Caco-2 (cell line): ENCODE data around the gene EPHA2. TPM values are rescaled to one million over a fixed set of nuclear protein-coding genes. Genes with fewer than 3 reads are reported as not detected.

Source experiments
- BruUV-seq: library from RNA; stranded (reverse); fragments of 400-500 nt; replicated peaks from 2 replicates; lab custom pipeline; 2021; lab: Mats Ljungman, UMichigan
- CTCF ChIA-PET: fragments of 300-600 bp; sonication (Branson Sonifier 250); formaldehyde crosslinking; loops from one replicate; lab custom pipeline; 2022; ENCODE audit warnings: antibody characterized with exemption; lab: Charles Lee
- POLR2A ChIA-PET: fragments of 300-600 bp; sonication (Branson Sonifier 250); formaldehyde crosslinking; loops from one replicate; lab custom pipeline; 2022; ENCODE audit warnings: antibody characterized with exemption; lab: Charles Lee
- DNase-seq, 2 experiments: peaks; one replicate each; pipeline versions ENCODE4 v3.0.0 to v3.0.0-alpha.2; 2020 to 2022
- H3K27me3 ChIP-seq: replicated peaks from 2 replicates; pipeline ENCODE4 v1.6.0; 2011; ENCODE audit warnings: low read length; ENCODE audit not compliant: control insufficient read depth, insufficient read depth
- H3K36me3 ChIP-seq: 2 replicates; pipeline ENCODE4 v1.5.1; 2011; ENCODE audit warnings: low read length; ENCODE audit not compliant: control insufficient read depth, insufficient read depth
- H3K4me1 ChIP-seq: fragments of 250-450 bp; sonication (Bioruptor Pico); 2 replicates; pipeline ENCODE4 v1.5.1; 2020; ENCODE audit warnings: mild to moderate bottlenecking
- H3K4me3 ChIP-seq: 2 replicates; pipeline ENCODE4 v1.5.1; 2011; ENCODE audit warnings: low read depth, mild to moderate bottlenecking, control low read depth, low read length
- H3K9me3 ChIP-seq: fragments of 250-450 bp; sonication (Bioruptor Pico); 2 replicates; pipeline ENCODE4 v1.5.1; 2020; ENCODE audit warnings: mild to moderate bottlenecking, moderate library complexity
- H3K27ac Mint-ChIP-seq: one replicate; pipeline ENCODE4 v1.8.0; 2022; ENCODE audit warnings: mixed read lengths; ENCODE audit not compliant: unreplicated experiment
- H3K27me3 Mint-ChIP-seq: one replicate; pipeline ENCODE4 v1.8.0; 2022; ENCODE audit warnings: mixed read lengths; ENCODE audit not compliant: insufficient read depth, unreplicated experiment
- H3K36me3 Mint-ChIP-seq: one replicate; pipeline ENCODE4 v1.8.0; 2022; ENCODE audit warnings: mild to moderate bottlenecking, mixed read lengths; ENCODE audit not compliant: insufficient read depth, unreplicated experiment
- H3K4me1 Mint-ChIP-seq: one replicate; pipeline ENCODE4 v1.8.0; 2022; ENCODE audit warnings: low read depth, mixed read lengths; ENCODE audit not compliant: unreplicated experiment
- H3K4me3 Mint-ChIP-seq: one replicate; pipeline ENCODE4 v1.8.0; 2022; ENCODE audit warnings: mild to moderate bottlenecking, moderate library complexity, mixed read lengths; ENCODE audit not compliant: unreplicated experiment
- H3K9me3 Mint-ChIP-seq: one replicate; pipeline ENCODE4 v1.8.0; 2022; ENCODE audit warnings: mixed read lengths; ENCODE audit not compliant: unreplicated experiment
- intact Hi-C: fragments of 100-400 bp; cut with micrococcal nuclease; formaldehyde crosslinking; loops from one replicate; pipeline ENCODE4 v1.10.0; 2022; ENCODE audit not compliant: unreplicated experiment
- total RNA-seq: library from RNA; stranded (reverse); gene quantifications from 2 replicates; pipeline ENCODE4 v1.2.3, GENCODE V29; 2022
- TF ChIP-seq, protein P1 (sequence below), 2 experiments: fragments of 200-600 bp in 1 of 2; IDR thresholded peaks; 1 replicate in 1 of 2; 2 replicates in 1 of 2; pipeline versions ENCODE4 v1.5.1 to v1.8.0; 2011 to 2022; ENCODE audit warnings: antibody characterized with exemption in 1 of 2, control low read depth in 1 of 2, inconsistent platforms in 1 of 2, low read depth in 1 of 2, low read length in 1 of 2, mild to moderate bottlenecking in 1 of 2, moderate library complexity in 1 of 2; ENCODE audit not compliant: insufficient read depth in 1 of 2, severe bottlenecking in 1 of 2, unreplicated experiment in 1 of 2

Gene EPHA2
- total RNA-seq, 1 experiment from 2014 or later = 31.2 TPM

DNA sequence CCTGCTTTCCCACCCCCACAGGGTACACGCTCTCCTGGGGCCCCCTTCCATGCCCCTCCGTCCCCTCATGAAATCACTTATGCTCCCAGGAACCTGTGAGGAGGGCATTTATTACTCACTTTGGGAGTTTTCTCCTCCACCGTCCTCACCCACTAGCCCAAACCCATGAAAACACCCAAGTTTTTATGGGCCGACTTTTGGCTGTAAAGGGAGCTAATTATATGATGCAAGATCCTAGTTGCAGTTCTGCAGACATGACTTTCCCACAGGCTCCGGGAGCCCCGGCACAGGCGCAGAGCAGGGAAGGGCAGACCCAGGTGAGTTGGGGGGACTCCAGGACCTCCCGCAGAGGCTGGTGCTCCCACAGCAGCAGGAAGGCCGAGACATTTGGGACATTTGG lies 29.7 kb downstream of the EPHA2 start:
- Mint-ChIP-seq H3K27me3 (no peaks in the 10 kb centered on the region), H3K27ac (no peak overlapping the region), H3K4me1 (no peaks in the 10 kb centered on the region), H3K9me3 (no peaks in the 10 kb centered on the region), H3K36me3 (peaks cover 69% of the 10 kb centered on the region), H3K4me3 (no peak overlapping the region)
- 0 out of 2 replicates have a peak, but pooled peaks cover under 1% of the 10 kb centered on the region for H3K4me1 ChIP-seq
- ChIA-PET POLR2A (no interaction called here), CTCF (interaction anchor here (0.8 kb wide), 1 partner anchor 63 kb away, joined by 3 read pairs; no protein-coding TSS in a partner anchor)
- no peak for DNase-seq
- TF ChIP-seq, protein P1, sequence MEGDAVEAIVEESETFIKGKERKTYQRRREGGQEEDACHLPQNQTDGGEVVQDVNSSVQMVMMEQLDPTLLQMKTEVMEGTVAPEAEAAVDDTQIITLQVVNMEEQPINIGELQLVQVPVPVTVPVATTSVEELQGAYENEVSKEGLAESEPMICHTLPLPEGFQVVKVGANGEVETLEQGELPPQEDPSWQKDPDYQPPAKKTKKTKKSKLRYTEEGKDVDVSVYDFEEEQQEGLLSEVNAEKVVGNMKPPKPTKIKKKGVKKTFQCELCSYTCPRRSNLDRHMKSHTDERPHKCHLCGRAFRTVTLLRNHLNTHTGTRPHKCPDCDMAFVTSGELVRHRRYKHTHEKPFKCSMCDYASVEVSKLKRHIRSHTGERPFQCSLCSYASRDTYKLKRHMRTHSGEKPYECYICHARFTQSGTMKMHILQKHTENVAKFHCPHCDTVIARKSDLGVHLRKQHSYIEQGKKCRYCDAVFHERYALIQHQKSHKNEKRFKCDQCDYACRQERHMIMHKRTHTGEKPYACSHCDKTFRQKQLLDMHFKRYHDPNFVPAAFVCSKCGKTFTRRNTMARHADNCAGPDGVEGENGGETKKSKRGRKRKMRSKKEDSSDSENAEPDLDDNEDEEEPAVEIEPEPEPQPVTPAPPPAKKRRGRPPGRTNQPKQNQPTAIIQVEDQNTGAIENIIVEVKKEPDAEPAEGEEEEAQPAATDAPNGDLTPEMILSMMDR (IDR thresholded peaks at IDR 0.05; ENCODE audit: insufficient read depth in 1 of 2, low read depth in 1 of 2, low read length in 1 of 2, severe bottlenecking in 1 of 2, unreplicated experiment in 1 of 2) = no peak
- no peaks in the 10 kb centered on the region for H3K27me3 ChIP-seq
- no peaks in the 10 kb centered on the region for H3K9me3 ChIP-seq
- no peak overlapping the region for H3K4me3 ChIP-seq
- H3K36me3 ChIP-seq = peaks cover 1% of the 10 kb centered on the region
- intact Hi-C loops = no loop called here
- BruUV-seq = no TSS peak

DNA sequence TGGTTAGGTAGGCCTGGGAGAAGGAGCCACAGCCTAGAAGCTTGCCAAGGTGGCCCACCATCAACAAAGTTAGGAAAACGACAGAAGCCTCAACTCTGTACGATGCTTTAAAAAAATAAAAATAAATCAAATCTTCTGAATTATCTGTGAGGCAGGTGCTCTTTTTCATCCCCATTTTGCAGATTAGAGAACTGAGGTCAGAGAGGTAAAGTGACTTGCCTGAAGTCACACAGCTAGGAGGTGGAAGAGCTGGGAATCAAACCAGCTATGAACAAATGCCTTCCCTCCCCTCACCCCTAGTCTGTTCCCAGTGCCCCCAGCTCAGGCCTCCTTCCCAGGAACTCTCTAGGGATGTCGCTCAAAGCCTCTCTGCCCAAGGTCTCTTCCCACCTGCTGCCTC lies 30.4 kb downstream of the EPHA2 start:
- Histone ChIP-seq H3K9me3 (no peaks in the 10 kb centered on the region), H3K36me3 (peaks cover 1% of the 10 kb centered on the region), H3K4me3 (no peak overlapping the region), H3K4me1 (0 out of 2 replicates have a peak, but pooled peaks cover 6% of the 10 kb centered on the region), H3K27me3 (no peaks in the 10 kb centered on the region)
- H3K4me1 Mint-ChIP-seq = no peaks in the 10 kb centered on the region
- intact Hi-C loops = no loop called here
- H3K4me3 Mint-ChIP-seq = no peak overlapping the region
- CTCF ChIA-PET = no interaction called here
- no TSS peak for BruUV-seq
- no peak overlapping the region for H3K27ac Mint-ChIP-seq
- DNase-seq = no peak
- no peaks in the 10 kb centered on the region for H3K27me3 Mint-ChIP-seq
- POLR2A ChIA-PET = no interaction called here
- H3K9me3 Mint-ChIP-seq = no peaks in the 10 kb centered on the region
- TF ChIP-seq, protein P1 (IDR thresholded peaks at IDR 0.05; ENCODE audit: insufficient read depth in 1 of 2, low read depth in 1 of 2, low read length in 1 of 2, severe bottlenecking in 1 of 2, unreplicated experiment in 1 of 2) = no peak
- H3K36me3 Mint-ChIP-seq = peaks cover 65% of the 10 kb centered on the region

- H3K4me3 ChIP-seq = no peak overlapping the region
- ChIA-PET POLR2A (no interaction called here), CTCF (no interaction called here)
- peaks cover 1% of the 10 kb centered on the region for H3K36me3 ChIP-seq
- no peaks in the 10 kb centered on the region for H3K4me1 Mint-ChIP-seq
- TF ChIP-seq, protein P1 (IDR thresholded peaks at IDR 0.05; ENCODE audit: insufficient read depth in 1 of 2, low read depth in 1 of 2, low read length in 1 of 2, severe bottlenecking in 1 of 2, unreplicated experiment in 1 of 2) = no peak
- H3K4me1 ChIP-seq = 0 out of 2 replicates have a peak, but pooled peaks cover 6% of the 10 kb centered on the region
- no peak overlapping the region for H3K4me3 Mint-ChIP-seq
- H3K27me3 ChIP-seq = no peaks in the 10 kb centered on the region
- no TSS peak for BruUV-seq
- no peak for DNase-seq
- peaks cover 61% of the 10 kb centered on the region for H3K36me3 Mint-ChIP-seq
- no peaks in the 10 kb centered on the region for H3K9me3 Mint-ChIP-seq
- no peaks in the 10 kb centered on the region for H3K9me3 ChIP-seq
- H3K27ac Mint-ChIP-seq = no peak overlapping the region
- intact Hi-C loops = no loop called here
- no peaks in the 10 kb centered on the region for H3K27me3 Mint-ChIP-seq
Measured at GRCh38 chr1:16125088-16125470, 30.8 kb downstream of the EPHA2 start.
